Measurements from ENCODE around the gene OR4S1.
A peak's percentile ranks its signal among the peaks of the same experiment; 100 is the strongest.
"Not testable (repeated sequence)": the region's sequence is repeated elsewhere in the genome, so short reads cannot be mapped to it uniquely, and the experiment has no call there.

The OR4S1 gene

GRCh38 chr11:48305923-48306322 lies at the start of gene OR4S1:
Gene OR4S1, plus strand, starts transcription at chr11:48306223. Its CDS starts 0 bp downstream, at chr11:48306223.
- no peak for DNase-seq (ENCODE audit: low spot score)

- no peak for DNase-seq (ENCODE audit: low spot score)
Measured at GRCh38 chr11:48261600-48261999, 44.4 kb upstream of the OR4S1 start.

DNA sequence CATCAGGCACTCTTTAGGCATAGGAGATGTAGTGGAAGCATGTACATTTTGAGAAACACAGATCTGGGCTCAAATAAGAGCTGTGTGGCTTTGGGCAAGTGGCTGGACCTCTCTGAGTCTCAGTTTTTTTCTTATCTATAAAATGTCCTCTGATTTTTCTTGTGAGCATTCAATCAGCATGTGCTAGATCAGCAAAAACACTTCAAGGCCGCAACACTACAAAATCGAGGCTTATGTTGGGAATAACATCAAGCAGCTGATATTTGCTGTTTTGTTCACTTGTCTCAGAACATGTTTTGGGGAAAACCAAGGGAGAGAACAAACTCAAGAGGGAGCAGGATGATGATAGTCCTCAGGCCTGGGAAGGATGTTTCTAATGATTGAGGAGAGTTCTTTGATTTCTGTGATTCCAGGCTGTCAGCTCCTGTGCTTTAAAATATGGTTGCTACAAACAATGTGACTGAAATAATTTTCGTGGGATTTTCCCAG lies 42.6 kb upstream of the OR4S1 start, which contains the start of gene OR4X1:
Gene OR4X1 (plus strand): TSS at position 439 of the 489 bp plus-strand sequence. CDS start 0 bp downstream, at position 439.
- DNase-seq (ENCODE audit: low spot score) = no peak

DNA sequence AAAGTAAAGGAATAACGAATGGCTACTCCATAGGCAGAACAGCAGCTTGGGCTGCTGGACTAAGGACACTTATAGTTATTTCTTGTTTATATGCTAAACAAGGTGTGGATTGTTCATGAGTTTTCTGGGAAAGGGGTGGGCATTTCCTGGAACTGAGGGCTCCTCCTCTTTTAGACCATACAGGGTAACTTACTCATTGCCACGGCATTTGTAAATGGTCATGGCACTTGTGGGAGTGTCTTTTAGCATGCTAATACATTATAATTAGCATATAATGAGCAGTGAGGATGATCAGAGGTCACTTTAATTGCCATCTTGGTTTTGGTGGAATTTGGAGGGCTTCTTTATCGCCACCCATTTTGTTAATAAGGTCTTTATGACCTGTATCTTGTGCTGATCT lies 35.4 kb upstream of the OR4S1 start:
- DNase-seq (ENCODE audit: low spot score) = no peak

DNA sequence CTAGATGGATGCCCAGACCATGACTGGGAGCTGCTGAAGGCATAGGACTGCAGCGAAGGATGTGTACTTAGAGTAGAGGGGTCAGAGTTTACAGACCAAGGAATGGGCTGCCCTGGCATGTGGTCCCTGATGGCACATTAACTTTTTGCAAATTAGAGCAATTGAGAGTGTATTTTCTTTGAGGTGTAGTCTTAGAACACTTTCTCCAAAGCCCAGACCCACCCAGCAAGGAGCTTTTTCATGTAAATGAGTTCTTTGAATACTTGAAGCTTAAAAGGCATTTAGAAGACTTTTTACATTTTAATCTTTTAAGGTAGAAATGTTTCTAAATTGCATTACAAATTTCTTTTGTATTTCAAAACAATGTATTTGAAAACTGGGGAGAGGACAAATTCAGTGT lies 33.4 kb upstream of the OR4S1 start:
- DNase-seq (ENCODE audit: low spot score) = no peak

GRCh38 chr11:48307760-48308386 lies 1.9 kb downstream of the OR4S1 start:
- DNase-seq (ENCODE audit: low spot score) = peak; percentile 58

- not testable (repeated sequence) for DNase-seq (ENCODE audit: low spot score)
Measured at GRCh38 chr11:48313590-48313989, 7.6 kb downstream of the OR4S1 start.

- DNase-seq (ENCODE audit: low spot score) = not testable (repeated sequence)
Measured at GRCh38 chr11:48319813-48320212, 13.8 kb downstream of the OR4S1 start.

- DNase-seq (ENCODE audit: low spot score) = not testable (repeated sequence)
Measured at GRCh38 chr11:48324620-48325019, 18.6 kb downstream of the OR4S1 start, which contains the start of gene OR4C3. Gene OR4C3, plus strand, starts transcription at chr11:48324920. Its CDS starts 102 bp downstream, at chr11:48325022.

DNA sequence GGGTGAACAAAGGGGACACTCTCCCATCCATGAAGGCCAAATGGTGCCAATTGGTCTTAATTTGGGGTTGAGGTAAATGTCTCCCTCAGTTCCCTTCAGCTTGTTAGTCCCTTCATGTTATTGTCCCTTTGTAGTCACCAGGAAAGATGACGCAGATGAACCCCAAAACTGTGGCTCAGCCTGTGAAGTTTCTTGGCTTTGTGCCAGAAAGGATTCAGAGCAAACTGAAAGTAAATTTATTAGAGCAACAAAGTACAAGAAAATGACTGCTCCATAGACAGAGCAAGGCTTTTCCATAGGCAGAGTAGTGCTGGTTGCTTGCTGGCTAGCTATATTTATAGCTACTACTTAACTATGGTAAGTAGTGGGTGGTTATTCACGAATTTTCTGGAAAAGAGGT lies 35.4 kb downstream of the OR4S1 start:
- no peak for DNase-seq (ENCODE audit: low spot score)

DNA sequence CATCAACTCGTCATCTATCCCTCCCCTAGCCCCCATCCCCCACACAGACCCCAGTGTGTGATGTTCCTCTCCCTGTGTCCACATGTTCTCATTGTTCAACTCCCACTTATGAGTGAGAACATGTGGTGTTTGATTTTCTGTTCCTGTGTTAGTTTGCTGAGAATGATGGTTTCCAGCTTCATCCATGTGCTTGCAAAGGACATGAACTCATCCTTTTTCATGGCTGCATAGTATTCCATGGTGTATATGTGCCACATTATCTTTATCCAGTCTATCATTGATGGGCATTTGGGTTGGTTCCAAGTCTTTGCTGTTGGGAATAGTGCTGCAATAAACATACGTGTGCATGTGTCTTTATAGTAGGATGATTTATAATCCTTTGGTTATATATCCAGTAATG lies 36.5 kb downstream of the OR4S1 start:
- DNase-seq (ENCODE audit: low spot score) = not testable (repeated sequence)

GRCh38 chr11:48346286-48346685 lies 40.3 kb downstream of the OR4S1 start:
- not testable (repeated sequence) for DNase-seq (ENCODE audit: low spot score)

DNA sequence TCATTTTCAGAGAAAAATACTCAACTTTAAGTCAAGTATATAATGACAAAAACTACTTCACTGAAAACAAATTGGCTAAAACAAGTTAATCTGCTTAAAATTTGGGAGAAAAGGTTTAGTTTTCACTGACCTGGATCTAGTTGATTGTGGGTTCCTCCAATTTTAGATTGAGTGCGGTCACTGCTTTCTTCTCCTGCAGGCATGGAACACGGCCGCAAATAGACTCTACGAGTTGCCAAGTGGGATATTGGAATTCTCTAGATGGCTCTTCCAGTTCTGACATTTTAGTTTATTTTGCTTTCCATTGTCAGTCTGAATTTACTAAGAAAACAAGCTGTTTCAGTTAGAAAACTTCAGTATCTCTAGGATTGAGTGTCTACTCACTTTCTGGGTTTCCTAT lies 48.0 kb downstream of the OR4S1 start:
- no peak for DNase-seq (ENCODE audit: low spot score)

GRCh38 chr11:48354677-48355076 lies 48.7 kb downstream of the OR4S1 start:
- DNase-seq (ENCODE audit: low spot score) = no peak
